KMS-11 (cell line): ENCODE measurements around the gene RPF1.

Experiments
- H2AFZ ChIP-seq: fragments of 200-600 bp; sonication (generic); 2 replicates; pipeline ENCODE4 v1.6.1; 2016; ENCODE audit warnings: antibody characterized with exemption, mixed run types, low read depth
- H3K27ac ChIP-seq: fragments of 200-600 bp; sonication (generic); 2 replicates; pipeline ENCODE4 v1.6.1; 2016; ENCODE audit warnings: mild to moderate bottlenecking, mixed run types
- H3K27me3 ChIP-seq: fragments of 200-600 bp; sonication (generic); 2 replicates; pipeline ENCODE4 v1.6.1; 2017; ENCODE audit warnings: mild to moderate bottlenecking, low read depth, mixed run types, moderate library complexity; ENCODE audit not compliant: insufficient read depth
- H3K36me3 ChIP-seq: fragments of 200-600 bp; sonication (generic); 2 replicates; pipeline ENCODE4 v1.6.1; 2017; ENCODE audit warnings: mild to moderate bottlenecking, mixed run types; ENCODE audit not compliant: insufficient read depth
- H3K4me1 ChIP-seq: fragments of 200-600 bp; sonication (generic); 2 replicates; pipeline ENCODE4 v1.6.1; 2016; ENCODE audit warnings: mild to moderate bottlenecking, low read depth, mixed run types; ENCODE audit not compliant: poor library complexity, severe bottlenecking
- H3K4me2 ChIP-seq: fragments of 200-600 bp; sonication (generic); 2 replicates; pipeline ENCODE4 v1.7.0; 2016; ENCODE audit warnings: mild to moderate bottlenecking, mixed run types
- H3K4me3 ChIP-seq: fragments of 200-600 bp; sonication (generic); IDR thresholded peaks from 2 replicates; pipeline ENCODE4 v1.6.1; 2017; ENCODE audit warnings: low read depth, low read length, mixed read lengths; ENCODE audit not compliant: insufficient read depth
- H3K79me2 ChIP-seq: fragments of 200-600 bp; sonication (generic); 2 replicates; pipeline ENCODE4 v1.6.1; 2016; ENCODE audit warnings: low read depth, mixed run types; ENCODE audit not compliant: insufficient read depth
- H3K9ac ChIP-seq: fragments of 200-600 bp; sonication (generic); 2 replicates; pipeline ENCODE4 v1.6.1; 2016; ENCODE audit warnings: mild to moderate bottlenecking, mixed run types
- H4K20me1 ChIP-seq: fragments of 200-600 bp; sonication (generic); 2 replicates; pipeline ENCODE4 v1.6.1; 2016; ENCODE audit warnings: mild to moderate bottlenecking, mixed run types; ENCODE audit not compliant: insufficient read depth
- TF ChIP-seq, protein P1 (sequence below): fragments of 200-600 bp; sonication (generic); conservative IDR thresholded peaks from 2 replicates; pipeline ENCODE4 v1.6.1; 2017; ENCODE audit warnings: low read depth, mild to moderate bottlenecking, antibody characterized with exemption, low read length, moderate library complexity, mixed read lengths

RPF1 gene

DNA sequence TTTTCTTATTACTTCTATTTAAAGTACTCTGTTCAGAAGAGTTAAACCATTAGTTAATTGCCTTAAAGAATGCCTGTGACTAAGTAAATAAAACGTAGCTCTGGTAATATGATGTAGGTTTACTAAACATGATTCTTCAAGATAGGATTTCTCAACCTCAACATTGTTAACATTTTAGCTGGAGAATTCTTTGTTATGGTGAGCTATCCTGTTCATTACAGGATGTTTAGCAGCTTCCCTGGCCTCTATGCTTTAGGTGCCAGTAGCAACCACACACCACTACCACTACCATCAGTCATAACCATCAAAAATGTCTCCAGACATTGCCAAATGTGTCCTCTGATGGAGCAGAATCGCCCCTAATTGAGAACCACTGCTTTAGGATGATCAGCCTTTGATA, 10.7 kb downstream of the RPF1 start:
- no peaks in the 10 kb centered on the region for H3K4me1 ChIP-seq
- no peak overlapping the region for H2AFZ ChIP-seq
- no peak overlapping the region for H3K27ac ChIP-seq
- H3K36me3 ChIP-seq: no peaks in the 10 kb centered on the region
- H3K9ac ChIP-seq: no peak overlapping the region
- H3K4me3 ChIP-seq: no peak overlapping the region
- no peaks in the 10 kb centered on the region for H4K20me1 ChIP-seq
- H3K27me3 ChIP-seq: no peaks in the 10 kb centered on the region
- H3K4me2 ChIP-seq: no peak overlapping the region
- TF ChIP-seq, protein P1, sequence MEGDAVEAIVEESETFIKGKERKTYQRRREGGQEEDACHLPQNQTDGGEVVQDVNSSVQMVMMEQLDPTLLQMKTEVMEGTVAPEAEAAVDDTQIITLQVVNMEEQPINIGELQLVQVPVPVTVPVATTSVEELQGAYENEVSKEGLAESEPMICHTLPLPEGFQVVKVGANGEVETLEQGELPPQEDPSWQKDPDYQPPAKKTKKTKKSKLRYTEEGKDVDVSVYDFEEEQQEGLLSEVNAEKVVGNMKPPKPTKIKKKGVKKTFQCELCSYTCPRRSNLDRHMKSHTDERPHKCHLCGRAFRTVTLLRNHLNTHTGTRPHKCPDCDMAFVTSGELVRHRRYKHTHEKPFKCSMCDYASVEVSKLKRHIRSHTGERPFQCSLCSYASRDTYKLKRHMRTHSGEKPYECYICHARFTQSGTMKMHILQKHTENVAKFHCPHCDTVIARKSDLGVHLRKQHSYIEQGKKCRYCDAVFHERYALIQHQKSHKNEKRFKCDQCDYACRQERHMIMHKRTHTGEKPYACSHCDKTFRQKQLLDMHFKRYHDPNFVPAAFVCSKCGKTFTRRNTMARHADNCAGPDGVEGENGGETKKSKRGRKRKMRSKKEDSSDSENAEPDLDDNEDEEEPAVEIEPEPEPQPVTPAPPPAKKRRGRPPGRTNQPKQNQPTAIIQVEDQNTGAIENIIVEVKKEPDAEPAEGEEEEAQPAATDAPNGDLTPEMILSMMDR: no peak
- H3K79me2 ChIP-seq: no peaks in the 10 kb centered on the region

DNA sequence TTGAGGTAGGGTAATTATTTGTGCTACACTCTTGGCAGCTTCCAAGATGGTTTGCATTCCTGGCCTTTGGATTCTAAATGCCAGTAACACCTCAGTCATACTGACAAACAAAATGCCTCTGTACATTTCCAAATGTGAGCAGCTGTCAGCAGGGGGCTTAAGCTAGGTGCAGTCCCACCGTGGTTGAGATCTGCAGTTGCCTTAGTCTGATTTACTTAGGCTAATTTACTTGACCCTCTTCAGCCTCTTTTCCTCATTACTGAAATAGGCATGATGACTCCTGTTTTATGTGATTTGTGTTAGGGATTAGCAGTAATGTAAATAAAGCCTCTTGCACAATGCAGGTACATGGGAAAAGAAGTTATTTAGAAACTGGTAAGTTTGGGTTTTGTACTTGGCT, 13.7 kb downstream of the RPF1 start:
- Histone ChIP-seq H3K27ac (no peak overlapping the region), H3K79me2 (no peaks in the 10 kb centered on the region), H3K4me3 (no peak overlapping the region), H3K9ac (no peak overlapping the region), H2AFZ (no peak overlapping the region), H4K20me1 (no peaks in the 10 kb centered on the region), H3K27me3 (no peaks in the 10 kb centered on the region), H3K4me2 (no peak overlapping the region), H3K36me3 (no peaks in the 10 kb centered on the region), H3K4me1 (no peaks in the 10 kb centered on the region)
- TF ChIP-seq, protein P1: no peak

GRCh38 chr1:84493747-84494146, 14.7 kb downstream of the RPF1 start:
- Histone ChIP-seq H3K4me2 (no peak overlapping the region), H3K36me3 (no peaks in the 10 kb centered on the region), H2AFZ (no peak overlapping the region), H3K27ac (no peak overlapping the region), H3K9ac (no peak overlapping the region), H3K4me3 (no peak overlapping the region), H3K4me1 (no peaks in the 10 kb centered on the region), H3K27me3 (no peaks in the 10 kb centered on the region), H4K20me1 (no peaks in the 10 kb centered on the region), H3K79me2 (no peaks in the 10 kb centered on the region)
- TF ChIP-seq, protein P1: no peak

GRCh38 chr1:84496498-84496897, 17.4 kb downstream of the RPF1 start:
- Histone ChIP-seq H3K79me2 (peaks cover 4% of the 10 kb centered on the region; the same call in 1 of the 2 replicates), H3K27me3 (no peaks in the 10 kb centered on the region), H3K4me1 (peaks cover 13% of the 10 kb centered on the region), H2AFZ (no peak overlapping the region), H3K4me2 (no peak overlapping the region), H3K9ac (no peak overlapping the region), H4K20me1 (no peaks in the 10 kb centered on the region), H3K36me3 (no peaks in the 10 kb centered on the region), H3K4me3 (no peak overlapping the region), H3K27ac (no peak overlapping the region)
- TF ChIP-seq, protein P1: no peak
